GM06990 (cell line): Measurements from ENCODE around the gene CCL3.
A peak's percentile ranks its signal among the peaks of the same experiment; 100 is the strongest.

ENCODE experiments used
- DNase-seq: peaks from one replicate; pipeline ENCODE4 v3.0.0-alpha.2; 2011; ENCODE audit not compliant: insufficient read length; ENCODE audit errors: extremely low read depth
- H3K27me3 ChIP-seq: replicated peaks from 2 replicates; pipeline ENCODE4 v1.6.0; 2011; ENCODE audit warnings: low read length; ENCODE audit not compliant: control insufficient read depth, insufficient read depth
- H3K36me3 ChIP-seq: 2 replicates; pipeline ENCODE4 v1.5.1; 2011; ENCODE audit warnings: low read length; ENCODE audit not compliant: control insufficient read depth, insufficient read depth
- H3K4me3 ChIP-seq: replicated peaks from 2 replicates; pipeline ENCODE4 v1.5.1; 2011; ENCODE audit warnings: low read depth, mild to moderate bottlenecking, control low read depth, low read length
- TF ChIP-seq, protein P1 (sequence below): IDR thresholded peaks from 2 replicates; pipeline ENCODE4 v1.5.1; 2011; ENCODE audit warnings: low read length, control low read depth, mild to moderate bottlenecking, inconsistent platforms; ENCODE audit not compliant: insufficient read depth, poor library complexity, severe bottlenecking

Gene CCL3

DNA sequence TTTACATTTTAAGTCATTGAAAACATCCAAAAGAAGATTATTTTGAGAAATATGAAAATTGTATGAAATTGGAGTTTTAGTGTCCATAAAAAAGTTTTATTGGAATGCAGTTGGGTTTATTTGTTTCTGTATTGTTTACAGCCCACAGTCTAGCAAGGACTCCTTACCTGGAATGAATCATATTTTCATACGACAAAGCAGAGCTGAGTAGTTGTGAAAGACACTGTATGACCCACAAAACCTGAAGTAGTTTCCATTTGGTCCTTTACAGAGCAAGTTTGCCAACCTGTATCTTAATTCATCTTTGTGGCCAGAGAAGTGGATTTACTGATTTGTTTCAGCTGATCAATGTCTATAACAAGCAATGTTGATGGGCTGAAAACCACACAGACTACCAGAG lies 15.6 kb downstream of the CCL3 start:
- H3K36me3 ChIP-seq, result no peaks in the 10 kb centered on the region; the same call in 1 of the 2 replicates
- H3K27me3 ChIP-seq, result no peaks in the 10 kb centered on the region
- TF ChIP-seq, protein P1, sequence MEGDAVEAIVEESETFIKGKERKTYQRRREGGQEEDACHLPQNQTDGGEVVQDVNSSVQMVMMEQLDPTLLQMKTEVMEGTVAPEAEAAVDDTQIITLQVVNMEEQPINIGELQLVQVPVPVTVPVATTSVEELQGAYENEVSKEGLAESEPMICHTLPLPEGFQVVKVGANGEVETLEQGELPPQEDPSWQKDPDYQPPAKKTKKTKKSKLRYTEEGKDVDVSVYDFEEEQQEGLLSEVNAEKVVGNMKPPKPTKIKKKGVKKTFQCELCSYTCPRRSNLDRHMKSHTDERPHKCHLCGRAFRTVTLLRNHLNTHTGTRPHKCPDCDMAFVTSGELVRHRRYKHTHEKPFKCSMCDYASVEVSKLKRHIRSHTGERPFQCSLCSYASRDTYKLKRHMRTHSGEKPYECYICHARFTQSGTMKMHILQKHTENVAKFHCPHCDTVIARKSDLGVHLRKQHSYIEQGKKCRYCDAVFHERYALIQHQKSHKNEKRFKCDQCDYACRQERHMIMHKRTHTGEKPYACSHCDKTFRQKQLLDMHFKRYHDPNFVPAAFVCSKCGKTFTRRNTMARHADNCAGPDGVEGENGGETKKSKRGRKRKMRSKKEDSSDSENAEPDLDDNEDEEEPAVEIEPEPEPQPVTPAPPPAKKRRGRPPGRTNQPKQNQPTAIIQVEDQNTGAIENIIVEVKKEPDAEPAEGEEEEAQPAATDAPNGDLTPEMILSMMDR, result no peak
- no peak for DNase-seq
- no peak overlapping the region for H3K4me3 ChIP-seq

GRCh38 chr17:36072431-36073121 lies 17.4 kb downstream of the CCL3 start:
- TF ChIP-seq, protein P1, result peak; percentile 81
- peak; percentile 69 for DNase-seq

GRCh38 chr17:36071751-36072150 lies 18.2 kb downstream of the CCL3 start:
- Histone ChIP-seq H3K4me3 (no peak overlapping the region), H3K36me3 (no peaks in the 10 kb centered on the region; the same call in 1 of the 2 replicates), H3K27me3 (no peaks in the 10 kb centered on the region)
- TF ChIP-seq, protein P1, result no peak
- DNase-seq, result no peak

More at GRCh38 chr17:36072431-36073121, 17.4 kb downstream of the CCL3 start:
- no peaks in the 10 kb centered on the region for H3K27me3 ChIP-seq
- H3K4me3 ChIP-seq, result no peak overlapping the region
- no peaks in the 10 kb centered on the region; the same call in 1 of the 2 replicates for H3K36me3 ChIP-seq

GRCh38 chr17:36070427-36070826 lies 19.5 kb downstream of the CCL3 start:
- H3K4me3 ChIP-seq, result no peak overlapping the region
- H3K36me3 ChIP-seq, result no peaks in the 10 kb centered on the region; the same call in 1 of the 2 replicates
- TF ChIP-seq, protein P1, result no peak
- no peaks in the 10 kb centered on the region for H3K27me3 ChIP-seq
- no peak for DNase-seq

- TF ChIP-seq, protein P1, result no peak
Measured at GRCh38 chr17:36069136-36069535, 20.8 kb downstream of the CCL3 start.

More at GRCh38 chr17:36069136-36069535, 20.8 kb downstream of the CCL3 start:
- H3K4me3 ChIP-seq, result no peak overlapping the region
- DNase-seq, result no peak
- H3K27me3 ChIP-seq, result no peaks in the 10 kb centered on the region
- H3K36me3 ChIP-seq, result no peaks in the 10 kb centered on the region; the same call in 1 of the 2 replicates
